Measurements from ENCODE around the gene SEPTIN3. TPM values are rescaled to one million over a fixed set of nuclear protein-coding genes. Genes with fewer than 3 reads are reported as not detected.

The SEPTIN3 gene
- polyA plus RNA-seq, 1 of the 3 experiments (the other 2 are of a cell fraction): 0.35 TPM

DNA sequence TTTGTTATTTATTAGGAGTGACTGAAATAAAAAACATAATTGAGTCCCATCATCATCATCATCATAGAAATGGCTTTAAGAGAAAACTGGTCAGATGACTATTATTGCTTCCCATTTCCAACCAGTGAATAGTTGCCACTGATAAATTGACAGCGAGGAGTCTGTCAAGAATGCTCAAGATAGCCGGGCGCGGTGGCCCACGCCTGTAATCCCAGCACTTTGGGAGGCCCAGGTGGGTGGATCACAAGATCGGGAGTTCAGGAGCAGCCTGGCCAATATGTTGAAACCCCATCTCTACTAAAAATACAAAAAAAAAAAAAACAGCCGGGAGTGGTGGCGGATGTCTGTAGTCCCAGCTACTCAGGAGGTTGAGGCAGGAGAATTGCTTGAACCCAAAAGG lies 31.2 kb downstream of the SEPTIN3 start (continued):
- TF ChIP-seq, protein P1, sequence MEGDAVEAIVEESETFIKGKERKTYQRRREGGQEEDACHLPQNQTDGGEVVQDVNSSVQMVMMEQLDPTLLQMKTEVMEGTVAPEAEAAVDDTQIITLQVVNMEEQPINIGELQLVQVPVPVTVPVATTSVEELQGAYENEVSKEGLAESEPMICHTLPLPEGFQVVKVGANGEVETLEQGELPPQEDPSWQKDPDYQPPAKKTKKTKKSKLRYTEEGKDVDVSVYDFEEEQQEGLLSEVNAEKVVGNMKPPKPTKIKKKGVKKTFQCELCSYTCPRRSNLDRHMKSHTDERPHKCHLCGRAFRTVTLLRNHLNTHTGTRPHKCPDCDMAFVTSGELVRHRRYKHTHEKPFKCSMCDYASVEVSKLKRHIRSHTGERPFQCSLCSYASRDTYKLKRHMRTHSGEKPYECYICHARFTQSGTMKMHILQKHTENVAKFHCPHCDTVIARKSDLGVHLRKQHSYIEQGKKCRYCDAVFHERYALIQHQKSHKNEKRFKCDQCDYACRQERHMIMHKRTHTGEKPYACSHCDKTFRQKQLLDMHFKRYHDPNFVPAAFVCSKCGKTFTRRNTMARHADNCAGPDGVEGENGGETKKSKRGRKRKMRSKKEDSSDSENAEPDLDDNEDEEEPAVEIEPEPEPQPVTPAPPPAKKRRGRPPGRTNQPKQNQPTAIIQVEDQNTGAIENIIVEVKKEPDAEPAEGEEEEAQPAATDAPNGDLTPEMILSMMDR (IDR thresholded peaks at IDR 0.05): no peak
- TF ChIP-seq YY1 (IDR thresholded peaks at IDR 0.05; ENCODE audit: low read depth) (no peak), NFIC (IDR thresholded peaks at IDR 0.05; ENCODE audit: borderline replicate concordance) (no peak), CHD2 (IDR thresholded peaks at IDR 0.05; ENCODE audit: low read length, partially characterized antibody) (no peak), SMC3 (IDR thresholded peaks at IDR 0.05; ENCODE audit: low read depth, low read length) (no peak), SIN3A (IDR thresholded peaks at IDR 0.05; ENCODE audit: borderline replicate concordance, low read depth, low read length) (no peak), EP300 (IDR thresholded peaks at IDR 0.05; ENCODE audit: borderline replicate concordance in 1 of 2, low read depth in 1 of 2, low read length in 1 of 2) (no peak), FOXJ3 (CRISPR knock-in tag; IDR thresholded peaks at IDR 0.05) (no peak)
- TF ChIP-seq, protein P2, sequence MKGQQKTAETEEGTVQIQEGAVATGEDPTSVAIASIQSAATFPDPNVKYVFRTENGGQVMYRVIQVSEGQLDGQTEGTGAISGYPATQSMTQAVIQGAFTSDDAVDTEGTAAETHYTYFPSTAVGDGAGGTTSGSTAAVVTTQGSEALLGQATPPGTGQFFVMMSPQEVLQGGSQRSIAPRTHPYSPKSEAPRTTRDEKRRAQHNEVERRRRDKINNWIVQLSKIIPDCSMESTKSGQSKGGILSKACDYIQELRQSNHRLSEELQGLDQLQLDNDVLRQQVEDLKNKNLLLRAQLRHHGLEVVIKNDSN (IDR thresholded peaks at IDR 0.05; ENCODE audit: borderline replicate concordance, low read depth): no peak
- TF ChIP-seq, protein P3, sequence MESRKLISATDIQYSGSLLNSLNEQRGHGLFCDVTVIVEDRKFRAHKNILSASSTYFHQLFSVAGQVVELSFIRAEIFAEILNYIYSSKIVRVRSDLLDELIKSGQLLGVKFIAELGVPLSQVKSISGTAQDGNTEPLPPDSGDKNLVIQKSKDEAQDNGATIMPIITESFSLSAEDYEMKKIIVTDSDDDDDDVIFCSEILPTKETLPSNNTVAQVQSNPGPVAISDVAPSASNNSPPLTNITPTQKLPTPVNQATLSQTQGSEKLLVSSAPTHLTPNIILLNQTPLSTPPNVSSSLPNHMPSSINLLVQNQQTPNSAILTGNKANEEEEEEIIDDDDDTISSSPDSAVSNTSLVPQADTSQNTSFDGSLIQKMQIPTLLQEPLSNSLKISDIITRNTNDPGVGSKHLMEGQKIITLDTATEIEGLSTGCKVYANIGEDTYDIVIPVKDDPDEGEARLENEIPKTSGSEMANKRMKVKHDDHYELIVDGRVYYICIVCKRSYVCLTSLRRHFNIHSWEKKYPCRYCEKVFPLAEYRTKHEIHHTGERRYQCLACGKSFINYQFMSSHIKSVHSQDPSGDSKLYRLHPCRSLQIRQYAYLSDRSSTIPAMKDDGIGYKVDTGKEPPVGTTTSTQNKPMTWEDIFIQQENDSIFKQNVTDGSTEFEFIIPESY (IDR thresholded peaks at IDR 0.05; ENCODE audit: borderline replicate concordance, low read depth): no peak

DNA sequence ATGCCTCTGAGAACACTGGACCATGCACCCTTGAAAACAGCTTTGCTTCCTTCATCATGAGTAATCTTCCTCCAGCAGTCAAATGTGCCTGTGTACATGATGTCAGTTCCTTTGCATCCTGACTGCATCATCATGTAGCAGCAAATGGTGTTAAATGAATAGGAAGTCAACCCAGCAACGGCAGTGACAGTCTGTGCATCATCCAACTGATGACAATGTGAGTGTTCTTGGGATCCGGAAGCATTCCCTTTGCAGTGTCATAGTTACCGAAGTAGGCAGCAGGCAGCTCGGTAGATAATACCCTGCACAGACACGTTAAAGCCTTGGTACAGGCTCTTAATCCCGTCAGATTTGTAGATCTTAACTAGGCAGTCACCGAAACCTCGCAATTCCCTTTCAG lies 31.9 kb downstream of the SEPTIN3 start:
- POLR2A ChIA-PET: no interaction called here
- no peaks in the 10 kb centered on the region for H3K79me2 ChIP-seq (ENCODE audit: insufficient read depth)

More for the DNA sequence above, 31.9 kb downstream of the SEPTIN3 start:
- no peak for TF ChIP-seq TEAD4 (IDR thresholded peaks at IDR 0.05; ENCODE audit: borderline replicate concordance, insufficient read depth)
- TF ChIP-seq, protein P4, sequence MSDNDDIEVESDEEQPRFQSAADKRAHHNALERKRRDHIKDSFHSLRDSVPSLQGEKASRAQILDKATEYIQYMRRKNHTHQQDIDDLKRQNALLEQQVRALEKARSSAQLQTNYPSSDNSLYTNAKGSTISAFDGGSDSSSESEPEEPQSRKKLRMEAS (IDR thresholded peaks at IDR 0.05; ENCODE audit: low read depth): no peak
- no peak for TF ChIP-seq EZH2phosphoT487 (IDR thresholded peaks at IDR 0.05; ENCODE audit: borderline replicate concordance, low read depth)
- no peak for TF ChIP-seq RXRA (IDR thresholded peaks at IDR 0.05; ENCODE audit: borderline replicate concordance, low read depth)
- TF ChIP-seq, protein P1 (IDR thresholded peaks at IDR 0.05): no peak
- 77% methylated on average over 5 of the region's 8 CpGs for WGBS (ENCODE audit: low lambda C conversion rate)
- no peaks in the 10 kb centered on the region for H3K36me3 ChIP-seq (replicated peaks in 1 of 2; ENCODE audit: control insufficient read depth in 1 of 2, insufficient read depth in 2 of 2, low read length in 1 of 2)
- H3K27me3 ChIP-seq (ENCODE audit: insufficient read depth): no peaks in the 10 kb centered on the region
- no peaks in the 10 kb centered on the region for H4K20me1 ChIP-seq (ENCODE audit: insufficient read depth)
- H2AFZ ChIP-seq (ENCODE audit: low read depth): no peak overlapping the region
- H3K9me2 ChIP-seq: no peaks in the 10 kb centered on the region
- no peak for DNase-seq
- H3K27ac ChIP-seq (ENCODE audit: low read depth in 2 of 2, low read length in 1 of 2): no peak overlapping the region
- H3K4me3 ChIP-seq (ENCODE audit: low read depth in 2 of 2, low read length in 1 of 2): no peak overlapping the region
- no peak overlapping the region for H3K4me2 ChIP-seq
- H3K9me3 ChIP-seq: no peaks in the 10 kb centered on the region
- H3F3A ChIP-seq (replicated peaks; ENCODE audit: insufficient read depth): no peaks in the 10 kb centered on the region
- CTCF ChIA-PET: no interaction called here
- H3K4me1 ChIP-seq (ENCODE audit: control insufficient read depth in 1 of 2, insufficient read depth in 2 of 2, low read depth in 1 of 2, low read length in 1 of 2): no peaks in the 10 kb centered on the region; a peak in 1 of 4 replicates
- no peak overlapping the region for H3K9ac ChIP-seq

All from SK-N-SH (cell line).